HG02970 (cell line): ENCODE measurements around the gene NOTCH3.

Experiments
- ATAC-seq: cut with Tn5 transposase; IDR thresholded peaks from one replicate; pipeline ENCODE4 v1.9.1; 2021; ENCODE audit warnings: mild to moderate bottlenecking, moderate library complexity, moderate number of reproducible peaks; ENCODE audit not compliant: unreplicated experiment, low FRiP score

NOTCH3 gene

DNA sequence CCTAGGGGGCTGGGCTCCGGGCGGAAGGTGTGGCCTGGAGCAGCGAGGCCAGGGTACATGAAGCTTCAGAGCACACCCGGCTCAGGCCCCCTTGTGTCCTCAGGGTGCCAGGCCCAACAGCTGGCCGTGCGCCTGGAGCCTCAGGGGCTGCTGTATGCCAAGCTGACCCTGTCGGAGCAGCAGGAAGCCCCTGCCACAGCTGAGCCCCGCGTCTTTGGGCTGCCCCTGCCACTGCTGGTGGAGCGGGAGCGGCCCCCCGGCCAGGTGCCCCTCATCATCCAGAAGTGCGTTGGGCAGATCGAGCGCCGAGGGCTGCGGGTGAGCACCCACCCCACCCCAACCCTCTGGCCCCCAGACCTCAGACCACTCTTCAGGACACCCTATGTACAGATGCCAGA is 90.4 kb downstream of the NOTCH3 start:
- no peak for ATAC-seq

DNA sequence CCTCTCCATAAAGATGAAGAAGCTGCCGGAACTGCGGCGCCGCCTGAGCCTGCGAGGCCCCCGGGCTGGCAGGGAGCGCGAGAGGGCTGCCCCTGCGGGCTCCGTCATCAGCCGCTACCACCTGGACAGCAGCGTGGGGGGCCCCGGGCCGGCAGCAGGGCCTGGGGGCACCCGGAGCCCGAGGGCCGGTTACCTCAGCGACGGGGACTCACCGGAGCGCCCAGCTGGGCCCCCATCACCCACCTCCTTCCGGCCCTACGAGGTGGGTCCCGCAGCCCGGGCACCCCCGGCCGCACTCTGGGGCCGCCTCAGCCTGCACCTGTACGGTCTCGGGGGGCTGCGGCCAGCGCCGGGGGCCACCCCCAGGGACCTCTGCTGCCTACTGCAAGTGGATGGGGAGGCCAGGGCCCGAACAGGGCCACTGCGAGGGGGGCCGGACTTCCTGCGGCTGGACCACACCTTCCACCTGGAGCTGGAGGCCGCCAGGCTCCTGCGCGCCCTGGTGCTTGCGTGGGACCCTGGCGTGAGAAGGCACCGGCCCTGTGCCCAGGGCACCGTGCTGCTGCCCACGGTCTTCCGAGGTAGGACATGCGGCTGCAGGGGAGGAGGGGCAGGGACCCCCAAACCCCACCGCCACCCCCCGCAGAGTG is 90.9 kb downstream of the NOTCH3 start:
- no peak for ATAC-seq
